ENCODE results near the gene TMEM212.

Gene TMEM212

DNA sequence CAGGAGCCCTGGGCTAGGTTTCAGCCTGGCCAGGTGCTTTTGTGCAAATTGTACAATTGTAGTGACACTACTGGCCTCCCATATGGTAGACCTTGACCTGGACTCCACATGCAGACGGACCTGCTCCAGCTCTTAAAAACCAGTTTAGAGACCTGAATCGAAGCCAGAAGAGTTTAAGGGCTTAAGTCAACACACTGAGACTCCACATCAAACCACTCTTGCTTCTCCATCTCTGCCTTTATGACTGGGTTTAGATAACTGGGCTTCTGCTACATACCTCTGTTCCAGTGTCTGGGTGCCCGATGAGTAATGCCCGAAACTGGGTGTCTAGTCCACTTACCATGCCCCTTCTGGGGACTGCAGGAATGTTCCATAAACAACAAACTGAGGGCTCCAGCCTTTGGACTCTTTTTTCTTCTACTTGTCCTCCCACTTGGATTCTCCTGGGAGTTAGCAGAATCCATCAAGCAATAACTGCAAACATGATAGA lies 32.8 kb downstream of the TMEM212 start:
- no peak for ATAC-seq (ENCODE audit: low read depth)
- TF ChIP-seq CTCF (IDR thresholded peaks at IDR 0.05; ENCODE audit: poor library complexity, severe bottlenecking) = no peak
- H3K36me3 ChIP-seq (ENCODE audit: low read depth) = no peaks in the 10 kb centered on the region
- no peaks in the 10 kb centered on the region for H3K27me3 ChIP-seq (ENCODE audit: insufficient read depth, poor library complexity, severe bottlenecking)
- H3K4me1 ChIP-seq (ENCODE audit: insufficient read depth, poor library complexity, severe bottlenecking) = peaks cover 39% of the 10 kb centered on the region
- no peak overlapping the region for H3K4me3 ChIP-seq (ENCODE audit: severe bottlenecking)
- DNase-seq (ENCODE audit: low spot score) = no peak
- H3K9me3 ChIP-seq (ENCODE audit: severe bottlenecking) = no peaks in the 10 kb centered on the region
- peak overlapping the region; percentile 95 for H3K27ac ChIP-seq (ENCODE audit: poor library complexity, severe bottlenecking)

DNA sequence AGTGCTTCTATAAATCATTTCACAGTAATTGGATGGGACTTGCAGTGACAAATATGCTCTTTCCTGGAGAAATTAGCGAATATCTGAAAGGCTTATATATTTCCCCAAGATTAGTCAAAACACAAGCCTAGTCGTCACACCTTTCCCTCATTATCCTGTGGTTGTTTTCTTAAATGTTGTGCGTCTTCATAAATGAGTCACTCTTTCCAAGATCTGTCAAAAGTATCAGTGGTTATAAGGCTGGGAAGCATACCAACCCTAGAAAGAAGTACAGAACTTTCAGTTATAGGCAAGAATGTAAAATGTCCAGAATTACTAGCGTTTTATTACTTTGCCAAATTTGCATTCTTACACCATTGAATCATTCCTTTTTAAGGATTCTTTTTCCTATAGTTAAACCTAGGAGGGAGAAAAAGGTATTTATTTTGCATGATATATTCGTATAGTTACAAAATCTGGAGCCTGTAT lies 33.6 kb downstream of the TMEM212 start:
- ATAC-seq (ENCODE audit: low read depth) (peak; percentile 77), DNase-seq (ENCODE audit: low spot score) (no peak)
- no peak for TF ChIP-seq CTCF (IDR thresholded peaks at IDR 0.05; ENCODE audit: poor library complexity, severe bottlenecking)
- Histone ChIP-seq H3K27me3 (ENCODE audit: insufficient read depth, poor library complexity, severe bottlenecking) (no peaks in the 10 kb centered on the region), H3K36me3 (ENCODE audit: low read depth) (no peaks in the 10 kb centered on the region), H3K4me1 (ENCODE audit: insufficient read depth, poor library complexity, severe bottlenecking) (peaks cover 39% of the 10 kb centered on the region), H3K9me3 (ENCODE audit: severe bottlenecking) (no peaks in the 10 kb centered on the region), H3K4me3 (ENCODE audit: severe bottlenecking) (no peak overlapping the region), H3K27ac (ENCODE audit: poor library complexity, severe bottlenecking) (peak overlapping the region; percentile 95)

GRCh38 chr3:171878461-171879225 lies 35.5 kb downstream of the TMEM212 start:
- no peaks in the 10 kb centered on the region for H3K27me3 ChIP-seq (ENCODE audit: insufficient read depth, poor library complexity, severe bottlenecking)
- TF ChIP-seq CTCF (IDR thresholded peaks at IDR 0.05; ENCODE audit: poor library complexity, severe bottlenecking) = no peak
- H3K9me3 ChIP-seq (ENCODE audit: severe bottlenecking) = no peaks in the 10 kb centered on the region
- DNase-seq (ENCODE audit: low spot score) (no peak), ATAC-seq (ENCODE audit: low read depth) (no peak)
- peaks cover 37% of the 10 kb centered on the region for H3K4me1 ChIP-seq (ENCODE audit: insufficient read depth, poor library complexity, severe bottlenecking)
- peak overlapping the region; percentile 95 for H3K27ac ChIP-seq (ENCODE audit: poor library complexity, severe bottlenecking)
- H3K36me3 ChIP-seq (ENCODE audit: low read depth) = no peaks in the 10 kb centered on the region
- H3K4me3 ChIP-seq (ENCODE audit: severe bottlenecking) = no peak overlapping the region

- Histone ChIP-seq H3K27me3 (ENCODE audit: insufficient read depth, poor library complexity, severe bottlenecking) (no peaks in the 10 kb centered on the region), H3K4me1 (ENCODE audit: insufficient read depth, poor library complexity, severe bottlenecking) (peaks cover 29% of the 10 kb centered on the region), H3K27ac (ENCODE audit: poor library complexity, severe bottlenecking) (no peak overlapping the region), H3K4me3 (ENCODE audit: severe bottlenecking) (no peak overlapping the region), H3K9me3 (ENCODE audit: severe bottlenecking) (no peaks in the 10 kb centered on the region), H3K36me3 (ENCODE audit: low read depth) (no peaks in the 10 kb centered on the region)
- ATAC-seq (ENCODE audit: low read depth) (no peak), DNase-seq (ENCODE audit: low spot score) (no peak)
- no peak for TF ChIP-seq CTCF (IDR thresholded peaks at IDR 0.05; ENCODE audit: poor library complexity, severe bottlenecking)
These were observed 36.3 kb downstream of the TMEM212 start for GRCh38 chr3:171879472-171879871.

Measured in RWPE2 (cell line).